Liver (tissue), 9 donors: ENCODE results near the gene GAB2. TPM values are rescaled to one million over a fixed set of nuclear protein-coding genes. Genes with fewer than 3 reads are reported as not detected.

ENCODE experiments used
- DNase-seq: peaks from one replicate; pipeline ENCODE4 v3.0.0-alpha.2; 2017; ENCODE audit warnings: low spot score
- H3K27ac ChIP-seq, 2 donors: one replicate each; pipeline ENCODE4 v1.7.0; 2013; ENCODE audit warnings: inconsistent platforms in 2 of 2, low read length in 2 of 2, control low read depth in 1 of 2, low read depth in 1 of 2, mild to moderate bottlenecking in 1 of 2
- H3K27me3 ChIP-seq, 4 donors: one replicate each; pipeline versions ENCODE4 v1.6.1 to v1.7.0; 2013; ENCODE audit warnings: low read length in 3 of 4, inconsistent platforms in 1 of 4, mild to moderate bottlenecking in 1 of 4, moderate library complexity in 1 of 4; ENCODE audit not compliant: control insufficient read depth in 4 of 4, insufficient read depth in 4 of 4
- H3K36me3 ChIP-seq, 4 donors: one replicate each; pipeline versions ENCODE4 v1.6.1 to v1.7.0; 2013; ENCODE audit warnings: low read length in 3 of 4, mild to moderate bottlenecking in 3 of 4, low read depth in 1 of 4, moderate library complexity in 1 of 4; ENCODE audit not compliant: control insufficient read depth in 4 of 4, insufficient read depth in 3 of 4
- H3K4me1 ChIP-seq, 4 donors: one replicate each; pipeline versions ENCODE4 v1.6.1 to v1.7.0; 2013; ENCODE audit warnings: low read length in 3 of 4, mild to moderate bottlenecking in 3 of 4, moderate library complexity in 1 of 4; ENCODE audit not compliant: control insufficient read depth in 4 of 4, insufficient read depth in 4 of 4
- H3K4me3 ChIP-seq, 3 donors: one replicate each; pipeline versions ENCODE4 v1.6.1 to v1.7.0; 2013; ENCODE audit warnings: low read length in 3 of 3, control low read depth in 1 of 3, low read depth in 1 of 3, mild to moderate bottlenecking in 1 of 3
- H3K9ac ChIP-seq, 2 donors: one replicate each; pipeline ENCODE4 v1.7.0; 2013; ENCODE audit warnings: low read length in 2 of 2, mild to moderate bottlenecking in 2 of 2, moderate library complexity in 2 of 2, control low read depth in 1 of 2, low read depth in 1 of 2
- H3K9me3 ChIP-seq, 4 donors: one replicate each; pipeline versions ENCODE4 v1.6.1 to v1.7.0; 2013; ENCODE audit warnings: low read length in 3 of 4; ENCODE audit not compliant: control insufficient read depth in 4 of 4
- ATF3 ChIP-seq: IDR thresholded peaks from 2 replicates; pipeline ENCODE4 v1.6.1; 2016; ENCODE audit warnings: antibody characterized with exemption
- CTCF ChIP-seq: fragments of 150-350 bp; IDR thresholded peaks from 2 replicates; pipeline ENCODE4 v1.5.1; 2017; ENCODE audit warnings: improper control_type of control experiment, low read depth, low read length; ENCODE audit not compliant: missing input control
- EGR1 ChIP-seq, 2 donors: IDR thresholded peaks; 2 replicates each; pipeline ENCODE4 v1.6.1; 2016 to 2018; ENCODE audit warnings: antibody characterized with exemption in 2 of 2, low read depth in 2 of 2
- FOXA1 ChIP-seq: IDR thresholded peaks from 2 replicates; pipeline ENCODE4 v1.6.1; 2016; ENCODE audit warnings: antibody characterized with exemption
- FOXA2 ChIP-seq: IDR thresholded peaks from 2 replicates; pipeline ENCODE4 v1.6.1; 2016; ENCODE audit warnings: antibody characterized with exemption
- GABPA ChIP-seq, 2 donors: IDR thresholded peaks in 1 of 2; conservative IDR thresholded peaks in 1 of 2; 2 replicates each; pipeline ENCODE4 v1.6.1; 2016; ENCODE audit warnings: antibody characterized with exemption in 2 of 2, mild to moderate bottlenecking in 1 of 2, moderate library complexity in 1 of 2
- HNF4A ChIP-seq, 2 donors: conservative IDR thresholded peaks; 2 replicates each; pipeline ENCODE4 v1.6.1; 2016; ENCODE audit warnings: antibody characterized with exemption in 2 of 2, mild to moderate bottlenecking in 2 of 2
- HNF4G ChIP-seq: IDR thresholded peaks from 2 replicates; pipeline ENCODE4 v1.6.1; 2016; ENCODE audit warnings: antibody characterized with exemption
- JUND ChIP-seq, 2 donors: IDR thresholded peaks; 2 replicates each; pipeline ENCODE4 v1.6.1; 2016; ENCODE audit warnings: antibody characterized with exemption in 2 of 2
- MAX ChIP-seq: IDR thresholded peaks from 2 replicates; pipeline ENCODE4 v1.6.1; 2016; ENCODE audit warnings: antibody characterized with exemption
- NR2F2 ChIP-seq: IDR thresholded peaks from 2 replicates; pipeline ENCODE4 v1.6.1; 2016; ENCODE audit warnings: antibody characterized with exemption
- RAD21 ChIP-seq, 2 donors: IDR thresholded peaks; 2 replicates each; pipeline ENCODE4 v1.6.1; 2016; ENCODE audit warnings: antibody characterized with exemption in 2 of 2, mild to moderate bottlenecking in 2 of 2
- RXRA ChIP-seq, 2 donors: IDR thresholded peaks; 2 replicates each; pipeline ENCODE4 v1.6.1; 2017 to 2018; ENCODE audit warnings: antibody characterized with exemption in 2 of 2, mild to moderate bottlenecking in 1 of 2
- SP1 ChIP-seq: IDR thresholded peaks from 2 replicates; pipeline ENCODE4 v1.6.1; 2018; ENCODE audit warnings: antibody characterized with exemption, mild to moderate bottlenecking
- TAF1 ChIP-seq: conservative IDR thresholded peaks from 2 replicates; pipeline ENCODE4 v1.6.1; 2016; ENCODE audit warnings: antibody characterized with exemption, mild to moderate bottlenecking
- YY1 ChIP-seq: IDR thresholded peaks from 2 replicates; pipeline ENCODE4 v1.6.1; 2016; ENCODE audit warnings: antibody characterized with exemption, mild to moderate bottlenecking
- ZBTB33 ChIP-seq: IDR thresholded peaks from 2 replicates; pipeline ENCODE4 v1.6.1; 2016; ENCODE audit warnings: antibody characterized with exemption
- WGBS: extraction: QIAGEN DNeasy Blood & Tissue Kit; methylation state at CpG from one replicate; pipeline ENCODE4 v1.1.7; 2013; 5-methylcytosine and 5-hydroxymethylcytosine counted together
- polyA plus RNA-seq, 2 donors: library from polyadenylated mRNA; stranded (reverse) in 1 of 2; unstranded in 1 of 2; fragments of 200-250 nt in 1 of 2; fragments of >200 nt in 1 of 2; fragmentation: Nextera tagmentation in 1 of 2; extraction: Ambion mirVana in 1 of 2; gene quantifications; one replicate each; pipeline versions ENCODE4 v1.2.1 to v1.2.3, GENCODE V29; 2013 to 2015
- total RNA-seq, 2 donors: library from RNA; depleted of rRNA; stranded (reverse); fragments of >200 nt; gene quantifications; one replicate each; pipeline ENCODE4 v1.2.3, GENCODE V29; 2014
- TF ChIP-seq, protein P1 (sequence below): IDR thresholded peaks from 2 replicates; pipeline ENCODE4 v1.6.1; 2016; ENCODE audit warnings: antibody characterized with exemption, mild to moderate bottlenecking
- donor health status: healthy.
- donor health status: healthy.
- donor health status: healthy.
- donor health status: healthy.
- donor health status: healthy.

The GAB2 gene
- total and polyA plus RNA-seq, 4 donors: 1.3 to 3.6 (median 2.5) TPM

DNA sequence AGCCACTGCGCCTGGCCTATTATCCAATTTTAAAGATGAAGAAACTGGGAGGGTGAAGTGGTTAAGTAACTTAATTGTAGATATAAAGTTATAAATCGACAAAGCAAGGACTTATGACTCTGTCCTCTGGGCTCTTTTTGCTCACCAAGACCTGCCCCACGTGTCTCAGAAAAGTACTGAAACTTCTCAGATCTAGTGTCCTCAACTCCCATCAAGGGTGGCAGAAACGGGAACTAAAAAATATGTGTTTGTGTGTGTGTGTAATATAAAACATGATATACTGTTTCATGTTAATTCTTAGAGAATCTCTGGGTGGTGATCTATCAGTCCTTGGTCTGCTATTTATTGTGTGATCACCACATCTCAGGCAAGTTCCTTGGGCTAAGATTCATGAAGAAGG lies 104.9 kb downstream of the GAB2 start (continued):
- no peak for TF ChIP-seq NR2F2

DNA sequence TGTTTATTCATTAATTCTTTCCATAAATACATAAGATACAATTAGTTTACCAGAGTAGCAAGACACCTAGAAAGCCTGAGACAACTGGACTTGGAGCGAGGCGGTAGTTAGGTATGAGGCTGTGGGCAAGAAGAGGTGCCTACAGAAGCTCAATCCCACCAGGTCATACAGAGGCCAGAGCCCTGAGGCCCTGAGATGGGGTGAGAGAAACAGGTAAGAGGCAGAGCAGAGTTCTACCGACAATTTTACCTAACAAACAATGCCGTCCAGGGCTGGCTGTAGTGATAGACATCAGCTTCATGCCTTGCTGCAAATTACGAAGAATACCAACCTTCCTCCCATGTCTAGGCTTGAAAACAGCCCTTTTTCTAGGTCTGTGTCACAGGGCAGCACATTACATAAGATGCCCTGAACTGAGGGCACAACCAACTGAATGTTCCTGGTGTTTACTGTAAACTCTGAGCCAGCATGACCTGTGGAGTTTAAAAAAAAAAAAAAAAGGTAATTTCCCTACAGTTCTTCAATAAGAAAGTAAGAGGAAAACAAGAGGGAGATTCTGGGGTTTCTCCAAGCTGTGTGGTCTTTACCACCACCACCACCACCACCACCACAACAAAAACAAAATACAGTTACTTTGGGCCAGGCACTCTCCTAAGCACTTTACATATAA lies 105.8 kb downstream of the GAB2 start:
- no peaks in the 10 kb centered on the region for H3K27me3 ChIP-seq
- no peaks in the 10 kb centered on the region for H3K9me3 ChIP-seq
- no peak for TF ChIP-seq ATF3
- TF ChIP-seq RAD21 (IDR thresholded peaks at IDR 0.05): peak; percentile 20 to 38
- peak; percentile 23 for TF ChIP-seq FOXA1
- TF ChIP-seq HNF4A (conservative IDR thresholded peaks at IDR 0.05): peak; percentile 61 to 85
- peak in 1 of 2 donors; percentile 22 for TF ChIP-seq EGR1 (IDR thresholded peaks at IDR 0.05; ENCODE audit: low read depth in 2 of 2)
- TF ChIP-seq NR2F2: no peak
- TF ChIP-seq CTCF: no peak
- TF ChIP-seq MAX: peak; percentile 24
- TF ChIP-seq SP1: peak; percentile 49
- peak; percentile 50 for TF ChIP-seq FOXA2
- peak; percentile 47 for TF ChIP-seq YY1
- peak; percentile 83 to 92 for TF ChIP-seq RXRA (IDR thresholded peaks at IDR 0.05)
- no peak for TF ChIP-seq ZBTB33
- TF ChIP-seq TAF1: no peak
- TF ChIP-seq HNF4G: no peak
- TF ChIP-seq, protein P1, sequence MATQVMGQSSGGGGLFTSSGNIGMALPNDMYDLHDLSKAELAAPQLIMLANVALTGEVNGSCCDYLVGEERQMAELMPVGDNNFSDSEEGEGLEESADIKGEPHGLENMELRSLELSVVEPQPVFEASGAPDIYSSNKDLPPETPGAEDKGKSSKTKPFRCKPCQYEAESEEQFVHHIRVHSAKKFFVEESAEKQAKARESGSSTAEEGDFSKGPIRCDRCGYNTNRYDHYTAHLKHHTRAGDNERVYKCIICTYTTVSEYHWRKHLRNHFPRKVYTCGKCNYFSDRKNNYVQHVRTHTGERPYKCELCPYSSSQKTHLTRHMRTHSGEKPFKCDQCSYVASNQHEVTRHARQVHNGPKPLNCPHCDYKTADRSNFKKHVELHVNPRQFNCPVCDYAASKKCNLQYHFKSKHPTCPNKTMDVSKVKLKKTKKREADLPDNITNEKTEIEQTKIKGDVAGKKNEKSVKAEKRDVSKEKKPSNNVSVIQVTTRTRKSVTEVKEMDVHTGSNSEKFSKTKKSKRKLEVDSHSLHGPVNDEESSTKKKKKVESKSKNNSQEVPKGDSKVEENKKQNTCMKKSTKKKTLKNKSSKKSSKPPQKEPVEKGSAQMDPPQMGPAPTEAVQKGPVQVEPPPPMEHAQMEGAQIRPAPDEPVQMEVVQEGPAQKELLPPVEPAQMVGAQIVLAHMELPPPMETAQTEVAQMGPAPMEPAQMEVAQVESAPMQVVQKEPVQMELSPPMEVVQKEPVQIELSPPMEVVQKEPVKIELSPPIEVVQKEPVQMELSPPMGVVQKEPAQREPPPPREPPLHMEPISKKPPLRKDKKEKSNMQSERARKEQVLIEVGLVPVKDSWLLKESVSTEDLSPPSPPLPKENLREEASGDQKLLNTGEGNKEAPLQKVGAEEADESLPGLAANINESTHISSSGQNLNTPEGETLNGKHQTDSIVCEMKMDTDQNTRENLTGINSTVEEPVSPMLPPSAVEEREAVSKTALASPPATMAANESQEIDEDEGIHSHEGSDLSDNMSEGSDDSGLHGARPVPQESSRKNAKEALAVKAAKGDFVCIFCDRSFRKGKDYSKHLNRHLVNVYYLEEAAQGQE: peak; percentile 13
- no peak for TF ChIP-seq GABPA (IDR thresholded peaks at IDR 0.05 in 1 of 2, conservative IDR thresholded peaks at IDR 0.05 in 1 of 2)
- peak in 1 of 2 donors; percentile 50 for TF ChIP-seq JUND (IDR thresholded peaks at IDR 0.05)
- WGBS: 57% methylated on average over 5 of the region's 5 CpGs
- DNase-seq: no peak
- no peak overlapping the region for H3K9ac ChIP-seq
- no peaks in the 10 kb centered on the region for H3K36me3 ChIP-seq
- H3K4me3 ChIP-seq: no peak overlapping the region
- H3K27ac ChIP-seq: peak overlapping the region; percentile 69 to 74
- H3K4me1 ChIP-seq: peaks cover 3 to 32% (median 23%) of the 10 kb centered on the region in 4 donors
